ENCODE results near the gene SHROOM3. TPM values are rescaled to one million over a fixed set of nuclear protein-coding genes. Genes with fewer than 3 reads are reported as not detected.

The SHROOM3 gene
- total RNA-seq, 2 experiments from 2014 or later, result not detected

DNA sequence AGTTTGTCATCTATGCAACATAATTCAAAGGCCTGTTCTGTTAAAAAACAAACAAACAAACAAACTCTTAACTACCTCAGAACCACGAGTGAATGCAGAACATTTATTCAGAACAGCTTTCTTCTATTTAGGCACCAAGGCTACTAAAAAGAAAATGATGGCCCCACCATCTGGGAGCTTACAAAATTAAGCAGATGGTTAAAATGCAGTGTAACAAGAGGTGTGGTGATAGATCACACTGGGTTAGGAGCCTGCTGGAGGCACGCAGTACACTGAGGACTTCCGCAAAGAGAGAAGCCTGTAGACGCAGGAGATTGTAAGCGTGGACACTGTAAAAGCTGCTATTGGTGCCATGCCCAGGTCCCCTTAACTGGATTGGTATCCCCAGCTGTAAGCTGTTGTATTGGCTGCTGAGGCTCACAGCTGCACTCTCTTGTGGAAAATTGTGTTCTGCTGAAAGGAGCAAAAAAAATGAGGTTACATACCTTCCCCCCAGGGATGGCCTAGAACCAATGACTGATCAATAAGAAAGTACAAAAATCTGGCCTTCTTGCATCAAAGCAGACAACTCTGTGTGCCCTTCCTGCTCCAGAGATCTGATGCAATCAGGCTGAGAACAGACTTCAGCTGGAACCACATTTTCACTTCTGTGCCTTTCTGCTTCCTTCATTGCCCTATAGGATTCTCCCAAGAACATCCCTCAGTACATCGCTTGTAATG, 60.0 kb downstream of the SHROOM3 start:
- no peaks in the 10 kb centered on the region for H3K4me1 ChIP-seq (ENCODE audit: insufficient read depth, low read length)
- Mint-ChIP-seq H3K27me3 (no peaks in the 10 kb centered on the region), H3K27ac (no peak overlapping the region), H3K4me1 (ENCODE audit: low read depth) (no peaks in the 10 kb centered on the region), H3K36me3 (ENCODE audit: low read depth) (no peaks in the 10 kb centered on the region), H3K4me3 (no peak overlapping the region), H3K9me3 (no peaks in the 10 kb centered on the region)
- ChIA-PET POLR2A (no interaction called here), CTCF (no interaction called here)
- H3K27me3 ChIP-seq (ENCODE audit: control insufficient read depth in 1 of 2, insufficient read depth in 2 of 2, low read length in 2 of 2), result peaks cover 0 to 4% of the 10 kb centered on the region in 2 experiments
- no peak overlapping the region for H3K4me3 ChIP-seq (ENCODE audit: low read length)
- intact Hi-C loops (cut with DNase I, micrococcal nuclease), result no loop called here
- no peaks in the 10 kb centered on the region for H3K36me3 ChIP-seq (ENCODE audit: insufficient read depth, low read length)
- DNase-seq (no peak), ATAC-seq (ENCODE audit: poor library complexity) (no peak)
- TF ChIP-seq, protein P1, sequence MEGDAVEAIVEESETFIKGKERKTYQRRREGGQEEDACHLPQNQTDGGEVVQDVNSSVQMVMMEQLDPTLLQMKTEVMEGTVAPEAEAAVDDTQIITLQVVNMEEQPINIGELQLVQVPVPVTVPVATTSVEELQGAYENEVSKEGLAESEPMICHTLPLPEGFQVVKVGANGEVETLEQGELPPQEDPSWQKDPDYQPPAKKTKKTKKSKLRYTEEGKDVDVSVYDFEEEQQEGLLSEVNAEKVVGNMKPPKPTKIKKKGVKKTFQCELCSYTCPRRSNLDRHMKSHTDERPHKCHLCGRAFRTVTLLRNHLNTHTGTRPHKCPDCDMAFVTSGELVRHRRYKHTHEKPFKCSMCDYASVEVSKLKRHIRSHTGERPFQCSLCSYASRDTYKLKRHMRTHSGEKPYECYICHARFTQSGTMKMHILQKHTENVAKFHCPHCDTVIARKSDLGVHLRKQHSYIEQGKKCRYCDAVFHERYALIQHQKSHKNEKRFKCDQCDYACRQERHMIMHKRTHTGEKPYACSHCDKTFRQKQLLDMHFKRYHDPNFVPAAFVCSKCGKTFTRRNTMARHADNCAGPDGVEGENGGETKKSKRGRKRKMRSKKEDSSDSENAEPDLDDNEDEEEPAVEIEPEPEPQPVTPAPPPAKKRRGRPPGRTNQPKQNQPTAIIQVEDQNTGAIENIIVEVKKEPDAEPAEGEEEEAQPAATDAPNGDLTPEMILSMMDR (IDR thresholded peaks at IDR 0.05), result no peak
- no peaks in the 10 kb centered on the region for H3K9me3 ChIP-seq (ENCODE audit: control insufficient read depth in 1 of 2, insufficient read depth in 1 of 2, low read length in 2 of 2)
- H3K27ac ChIP-seq (ENCODE audit: low read depth in 1 of 2, low read length in 2 of 2), result no peak overlapping the region

DNA sequence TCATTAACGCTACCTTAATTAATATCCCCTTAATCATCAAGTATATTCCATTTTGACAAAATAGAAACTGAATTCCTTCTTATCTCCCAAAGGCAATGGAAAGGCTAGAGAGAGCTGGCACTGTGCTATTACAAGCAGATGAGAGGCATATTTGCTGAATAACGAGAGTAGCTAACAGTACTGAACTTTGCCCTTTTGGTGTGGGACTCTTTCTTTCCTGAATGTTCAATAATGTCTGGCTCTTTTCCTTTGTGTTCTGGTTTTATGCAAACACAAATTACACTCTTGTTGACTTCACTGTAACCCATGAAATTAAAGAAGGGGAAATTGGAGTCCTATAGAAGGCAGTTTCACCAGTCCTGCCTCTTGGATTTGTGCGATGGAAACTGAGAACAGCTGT, 63.5 kb downstream of the SHROOM3 start:
- Histone ChIP-seq H3K9me3 (ENCODE audit: control insufficient read depth in 1 of 2, insufficient read depth in 1 of 2, low read length in 2 of 2) (no peaks in the 10 kb centered on the region), H3K4me1 (ENCODE audit: insufficient read depth, low read length) (no peaks in the 10 kb centered on the region), H3K4me3 (ENCODE audit: low read length) (no peak overlapping the region), H3K27me3 (ENCODE audit: control insufficient read depth in 1 of 2, insufficient read depth in 2 of 2, low read length in 2 of 2) (peaks cover 0 to 6% of the 10 kb centered on the region in 2 experiments), H3K36me3 (ENCODE audit: insufficient read depth, low read length) (no peaks in the 10 kb centered on the region), H3K27ac (ENCODE audit: low read depth in 1 of 2, low read length in 2 of 2) (no peak overlapping the region)
- ChIA-PET POLR2A (no interaction called here), CTCF (interaction anchor here (1.3 kb wide), 1 partner anchor 319 kb away, joined by 4 read pairs; no protein-coding TSS in a partner anchor)
- TF ChIP-seq, protein P1 (IDR thresholded peaks at IDR 0.05), result no peak
- no peaks in the 10 kb centered on the region for H3K4me1 Mint-ChIP-seq (ENCODE audit: low read depth)
- ATAC-seq (ENCODE audit: poor library complexity) (no peak), DNase-seq (no peak)
- no peak overlapping the region for H3K4me3 Mint-ChIP-seq
- no peak overlapping the region for H3K27ac Mint-ChIP-seq
- intact Hi-C loops (cut with DNase I, micrococcal nuclease), result no loop called here
- H3K9me3 Mint-ChIP-seq, result no peaks in the 10 kb centered on the region
- H3K36me3 Mint-ChIP-seq (ENCODE audit: low read depth), result no peaks in the 10 kb centered on the region
- H3K27me3 Mint-ChIP-seq, result no peaks in the 10 kb centered on the region

DNA sequence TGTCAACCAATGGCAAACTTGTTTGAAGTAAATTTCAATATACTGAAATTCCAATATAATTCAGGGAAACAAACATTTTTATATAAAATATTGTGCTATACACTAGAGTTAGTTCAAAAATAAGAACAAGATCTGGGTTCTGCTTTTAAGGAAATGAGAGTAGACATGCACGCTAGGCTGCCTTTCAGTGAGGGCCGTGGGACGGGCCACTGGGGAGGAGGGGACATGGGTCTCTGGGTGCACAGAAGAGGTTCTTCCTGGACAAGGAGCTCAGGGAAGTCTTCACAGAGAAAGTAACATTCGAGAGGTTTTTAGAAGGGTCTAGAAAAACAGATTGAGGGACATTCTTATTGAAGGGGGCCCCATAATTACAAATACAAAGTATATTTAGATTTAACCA, 64.4 kb downstream of the SHROOM3 start:
- Histone ChIP-seq H3K4me1 (ENCODE audit: insufficient read depth, low read length) (no peaks in the 10 kb centered on the region), H3K9me3 (ENCODE audit: control insufficient read depth in 1 of 2, insufficient read depth in 1 of 2, low read length in 2 of 2) (no peaks in the 10 kb centered on the region), H3K36me3 (ENCODE audit: insufficient read depth, low read length) (no peaks in the 10 kb centered on the region), H3K27ac (ENCODE audit: low read depth in 1 of 2, low read length in 2 of 2) (no peak overlapping the region), H3K4me3 (ENCODE audit: low read length) (no peak overlapping the region), H3K27me3 (ENCODE audit: control insufficient read depth in 1 of 2, insufficient read depth in 2 of 2, low read length in 2 of 2) (peaks cover 0 to 9% of the 10 kb centered on the region in 2 experiments)
- TF ChIP-seq, protein P1 (IDR thresholded peaks at IDR 0.05), result no peak
- H3K4me1 Mint-ChIP-seq (ENCODE audit: low read depth), result no peaks in the 10 kb centered on the region
- intact Hi-C loops (cut with DNase I, micrococcal nuclease), result no loop called here
- no peaks in the 10 kb centered on the region for H3K36me3 Mint-ChIP-seq (ENCODE audit: low read depth)
- no peak for ATAC-seq (ENCODE audit: poor library complexity)
- ChIA-PET POLR2A (no interaction called here), CTCF (no interaction called here)
- no peak overlapping the region for H3K27ac Mint-ChIP-seq
- no peak overlapping the region for H3K4me3 Mint-ChIP-seq
- DNase-seq, result no peak
- no peaks in the 10 kb centered on the region for H3K27me3 Mint-ChIP-seq
- no peaks in the 10 kb centered on the region for H3K9me3 Mint-ChIP-seq
